ENCODE measurements around the gene FAM163B.
A peak's percentile ranks its signal among the peaks of the same experiment; 100 is the strongest.
"Not testable (repeated sequence)": the region's sequence is repeated elsewhere in the genome, so short reads cannot be mapped to it uniquely, and the experiment has no call there.

The FAM163B gene

GRCh38 chr9:133566817-133567216 lies 42.4 kb downstream of the FAM163B start:
- DNase-seq (ENCODE audit: low spot score): no peak

- no peak for DNase-seq (ENCODE audit: low spot score)
Observed at GRCh38 chr9:133566382-133566781, 42.8 kb downstream of the FAM163B start.

- DNase-seq (ENCODE audit: low spot score): no peak
Observed at GRCh38 chr9:133564451-133565116, 44.6 kb downstream of the FAM163B start.

GRCh38 chr9:133563814-133564213 lies 45.4 kb downstream of the FAM163B start:
- DNase-seq (ENCODE audit: low spot score): not testable (repeated sequence)

- DNase-seq (ENCODE audit: low spot score): no peak
Observed at GRCh38 chr9:133563291-133563796, 45.8 kb downstream of the FAM163B start.

- no peak for DNase-seq (ENCODE audit: low spot score)
Observed at GRCh38 chr9:133562611-133563290, 46.4 kb downstream of the FAM163B start.

GRCh38 chr9:133561976-133562554 lies 47.1 kb downstream of the FAM163B start:
- no peak for DNase-seq (ENCODE audit: low spot score)

- no peak for DNase-seq (ENCODE audit: low spot score)
Observed at GRCh38 chr9:133560944-133561343, 48.2 kb downstream of the FAM163B start.

GRCh38 chr9:133560311-133560710 lies 48.9 kb downstream of the FAM163B start:
- no peak for DNase-seq (ENCODE audit: low spot score)

- DNase-seq (ENCODE audit: low spot score): peak; percentile 68
Observed at GRCh38 chr9:133558191-133559126, 50.7 kb downstream of the FAM163B start.

GRCh38 chr9:133557581-133557980 lies 51.6 kb downstream of the FAM163B start:
- no peak for DNase-seq (ENCODE audit: low spot score)

GRCh38 chr9:133556354-133556753 lies 52.8 kb downstream of the FAM163B start:
- no peak for DNase-seq (ENCODE audit: low spot score)

- no peak for DNase-seq (ENCODE audit: low spot score)
Observed at GRCh38 chr9:133554729-133555128, 54.5 kb downstream of the FAM163B start.

- DNase-seq (ENCODE audit: low spot score): no peak
Observed at GRCh38 chr9:133553973-133554713, 55.0 kb downstream of the FAM163B start.

GRCh38 chr9:133553123-133553522 lies 56.1 kb downstream of the FAM163B start:
- DNase-seq (ENCODE audit: low spot score): no peak

- no peak for DNase-seq (ENCODE audit: low spot score)
Observed at GRCh38 chr9:133552236-133552635, 57.0 kb downstream of the FAM163B start.

- no peak for DNase-seq (ENCODE audit: low spot score)
Observed at GRCh38 chr9:133551446-133551845, 57.7 kb downstream of the FAM163B start.

- DNase-seq (ENCODE audit: low spot score): no peak
Observed at GRCh38 chr9:133547116-133547515, 62.1 kb downstream of the FAM163B start.

GRCh38 chr9:133546287-133546680 lies 62.9 kb downstream of the FAM163B start:
- no peak for DNase-seq (ENCODE audit: low spot score)

- DNase-seq (ENCODE audit: low spot score): no peak
Observed at GRCh38 chr9:133545494-133546286, 63.5 kb downstream of the FAM163B start.

All from RKO (cell line).